NCI-H460 (cell line): Measurements from ENCODE around the gene R3HDM4. TPM values are rescaled to one million over a fixed set of nuclear protein-coding genes. Genes with fewer than 3 reads are reported as not detected.
"Not testable (repeated sequence)": the region's sequence is repeated elsewhere in the genome, so short reads cannot be mapped to it uniquely, and the experiment has no call there.

ENCODE experiments used
- DNase-seq: peaks from one replicate; pipeline ENCODE4 v3.0.0-alpha.2; 2016; ENCODE audit warnings: low read depth; ENCODE audit errors: extremely low read depth
- total RNA-seq: library from RNA; depleted of rRNA; stranded (reverse); fragments of >200 nt; shearing (Covaris generic); gene quantifications from 2 replicates; pipeline ENCODE4 v1.2.3, GENCODE V29; 2014

Gene R3HDM4
- total RNA-seq, 1 experiment from 2014 or later: 28.6 TPM

GRCh38 chr19:862581-863314 is 50.3 kb downstream of the R3HDM4 start:
- no peak for DNase-seq

- DNase-seq: no peak
Measured at GRCh38 chr19:861756-862580, 51.1 kb downstream of the R3HDM4 start.

GRCh38 chr19:861141-861755 is 51.8 kb downstream of the R3HDM4 start:
- no peak for DNase-seq

GRCh38 chr19:858868-859843 is 53.9 kb downstream of the R3HDM4 start, which contains the start of gene CFD:
Gene CFD, plus strand, starts transcription at chr19:859664. Its CDS starts 26 bp downstream, at chr19:859690.
- DNase-seq: no peak

DNA sequence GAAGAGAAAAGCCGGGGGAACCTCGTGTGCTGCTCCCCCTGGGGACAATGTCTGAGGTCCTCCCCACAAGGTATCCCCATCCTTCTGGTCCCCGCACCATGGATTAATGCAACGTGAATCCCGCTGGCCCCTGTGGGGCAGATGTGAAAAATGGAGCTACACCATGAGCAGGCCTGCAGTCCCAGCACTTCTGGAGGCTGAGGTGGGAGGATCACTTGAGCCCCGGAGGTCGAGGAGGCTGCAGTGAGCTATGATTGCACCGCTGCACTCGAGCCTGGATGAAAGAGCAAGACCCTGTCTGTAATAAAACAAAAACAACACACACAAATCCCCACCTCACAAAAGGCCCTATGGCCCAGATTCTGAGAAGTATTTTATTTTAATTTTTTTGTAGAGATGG is 54.7 kb downstream of the R3HDM4 start:
- DNase-seq: no peak

GRCh38 chr19:855566-856120 is 57.4 kb downstream of the R3HDM4 start:
- no peak for DNase-seq

GRCh38 chr19:855142-855541 is 57.9 kb downstream of the R3HDM4 start:
- DNase-seq: no peak

DNA sequence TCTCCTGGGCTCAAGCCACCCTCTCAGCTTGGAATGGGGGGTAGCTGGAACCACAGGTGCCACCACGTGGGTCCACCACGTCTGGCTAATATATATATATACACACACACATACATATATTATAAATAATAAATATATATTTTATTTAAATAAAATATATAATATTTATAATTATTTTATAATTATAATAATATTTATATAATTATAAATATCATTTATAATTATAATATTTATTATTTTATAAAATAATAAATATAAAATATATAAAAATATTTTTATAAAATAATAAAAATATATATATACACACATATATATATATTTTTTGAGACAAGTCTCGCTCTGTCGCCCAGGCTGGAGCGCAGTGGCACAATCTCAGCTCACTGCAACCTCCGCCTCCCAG is 58.5 kb downstream of the R3HDM4 start:
- no peak for DNase-seq

DNA sequence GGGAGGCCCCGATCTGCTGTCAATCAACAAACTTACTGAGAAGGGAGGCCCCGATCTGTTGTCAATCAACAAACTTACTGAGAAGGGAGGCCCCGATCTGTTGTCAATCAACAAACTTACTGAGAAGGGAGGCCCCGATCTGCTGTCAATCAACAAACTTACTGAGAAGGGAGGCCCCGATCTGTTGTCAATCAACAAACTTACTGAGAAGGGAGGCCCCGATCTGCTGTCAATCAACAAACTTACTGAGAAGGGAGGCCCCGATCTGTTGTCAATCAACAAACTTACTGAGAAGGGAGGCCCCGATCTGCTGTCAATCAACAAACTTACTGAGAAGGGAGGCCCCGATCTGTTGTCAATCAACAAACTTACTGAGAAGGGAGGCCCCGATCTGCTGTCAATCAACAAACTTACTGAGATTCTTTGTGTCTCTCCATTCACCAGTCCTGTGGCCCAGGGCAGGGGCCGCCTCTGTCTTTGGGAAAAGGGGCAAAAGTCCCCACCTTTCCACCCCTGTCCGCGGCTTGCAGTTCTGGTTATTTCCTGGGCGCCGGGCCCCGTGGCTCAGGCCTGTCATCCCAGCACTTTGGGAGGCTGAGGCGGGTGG is 59.3 kb downstream of the R3HDM4 start:
- not testable (repeated sequence) for DNase-seq

GRCh38 chr19:853014-853585 is 59.9 kb downstream of the R3HDM4 start:
- no peak for DNase-seq

DNA sequence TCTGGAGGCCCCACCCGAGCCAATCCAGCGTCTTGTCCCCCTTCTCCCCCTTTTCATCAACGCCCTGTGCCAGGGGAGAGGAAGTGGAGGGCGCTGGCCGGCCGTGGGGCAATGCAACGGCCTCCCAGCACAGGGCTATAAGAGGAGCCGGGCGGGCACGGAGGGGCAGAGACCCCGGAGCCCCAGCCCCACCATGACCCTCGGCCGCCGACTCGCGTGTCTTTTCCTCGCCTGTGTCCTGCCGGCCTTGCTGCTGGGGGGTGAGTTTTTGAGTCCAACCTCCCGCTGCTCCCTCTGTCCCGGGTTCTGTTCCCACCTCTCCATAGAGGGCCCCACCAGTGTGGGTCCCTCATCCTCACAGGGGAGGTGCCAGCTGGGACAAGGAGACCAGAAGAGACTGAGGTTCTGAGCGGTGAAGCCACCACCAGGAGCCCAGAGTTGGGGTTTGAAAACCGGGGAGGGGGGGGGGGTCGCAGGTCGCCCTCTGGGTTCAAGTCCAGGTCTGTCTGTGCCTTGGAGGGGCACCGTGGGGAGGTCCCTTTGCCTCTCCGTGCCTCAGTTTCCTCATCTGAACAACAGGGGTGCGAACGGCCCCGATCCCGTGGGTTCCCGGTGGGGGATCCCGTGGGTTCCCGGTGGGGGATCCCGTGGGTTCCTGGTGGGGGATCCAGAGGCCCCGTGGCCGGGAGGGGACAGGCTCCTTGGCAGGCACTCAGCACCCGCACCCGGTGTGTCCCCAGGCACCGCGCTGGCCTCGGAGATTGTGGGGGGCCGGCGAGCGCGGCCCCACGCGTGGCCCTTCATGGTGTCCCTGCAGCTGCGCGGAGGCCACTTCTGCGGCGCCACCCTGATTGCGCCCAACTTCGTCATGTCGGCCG is 60.6 kb downstream of the R3HDM4 start, which contains the start of gene ELANE:
TSS of gene ELANE (plus strand) at position 168 of the 878 bp plus-strand sequence. CDS start at position 194, 26 bp downstream.
- no peak for DNase-seq

- no peak for DNase-seq
Measured at GRCh38 chr19:850979-851335, 62.1 kb downstream of the R3HDM4 start.

- DNase-seq: peak; percentile 71
Measured at GRCh38 chr19:850221-850978, 62.6 kb downstream of the R3HDM4 start.

DNA sequence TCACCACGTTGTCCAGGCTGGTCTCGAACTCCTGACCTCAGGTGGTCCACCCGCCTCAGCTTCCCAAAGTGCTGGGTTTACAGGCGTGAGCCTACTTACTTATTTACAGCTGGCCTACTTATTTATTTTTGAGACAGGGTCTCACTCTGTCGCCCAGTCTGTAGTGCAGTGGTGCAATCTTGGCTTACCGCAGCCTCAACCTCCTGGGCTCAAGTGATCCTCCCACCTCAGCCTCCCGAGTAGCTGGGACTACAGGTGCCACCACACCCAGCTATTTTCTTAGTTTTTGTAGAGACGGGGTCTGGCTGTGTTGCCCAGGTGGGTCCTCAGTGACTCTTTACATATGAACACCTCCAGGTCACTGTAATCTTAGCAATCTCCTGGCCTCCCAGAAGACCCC is 63.8 kb downstream of the R3HDM4 start:
- not testable (repeated sequence) for DNase-seq

DNA sequence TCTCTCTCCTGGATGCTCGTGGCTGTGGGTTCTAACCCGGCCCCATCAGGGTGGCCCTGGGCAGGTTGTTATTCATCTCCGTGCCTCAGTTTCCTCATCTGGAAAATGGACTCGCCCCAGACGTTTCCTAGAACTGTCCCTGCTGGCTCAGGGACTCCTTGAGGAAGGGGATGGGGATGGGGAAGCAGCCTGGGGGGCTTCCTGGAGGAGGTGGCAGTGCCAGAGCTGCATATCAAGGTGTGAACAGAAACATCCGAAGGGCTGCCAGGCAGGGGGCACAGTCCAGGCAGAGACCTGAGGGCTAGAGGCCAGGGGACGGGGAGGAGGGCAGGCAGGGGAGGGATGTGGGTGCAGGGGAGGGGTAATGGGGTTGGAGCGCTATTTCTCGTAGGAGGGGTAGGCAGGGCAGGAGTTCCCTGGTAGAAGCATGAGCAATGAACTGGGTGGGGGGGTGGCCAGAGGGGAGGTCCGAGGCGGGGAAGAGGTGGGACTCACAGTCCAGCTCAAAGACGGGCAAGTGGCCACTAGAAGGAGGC is 64.6 kb downstream of the R3HDM4 start:
- DNase-seq: no peak
